GM18873 (cell line): ENCODE results near the gene TLCD5.

ENCODE experiments used
- ATAC-seq: cut with Tn5 transposase; IDR thresholded peaks from one replicate; pipeline ENCODE4 v1.9.1; 2021; ENCODE audit warnings: mild to moderate bottlenecking, moderate library complexity, moderate number of reproducible peaks; ENCODE audit not compliant: unreplicated experiment, low FRiP score

The TLCD5 gene

GRCh38 chr11:120324932-120325810 lies at the start of gene TLCD5:
TLCD5 (plus strand) TSS chr11:120325299; CDS start chr11:120327442, 2,143 bp downstream.
- no peak for ATAC-seq

- no peak for ATAC-seq
These were observed 45.6 kb upstream of the TLCD5 start for GRCh38 chr11:120279502-120279901.

DNA sequence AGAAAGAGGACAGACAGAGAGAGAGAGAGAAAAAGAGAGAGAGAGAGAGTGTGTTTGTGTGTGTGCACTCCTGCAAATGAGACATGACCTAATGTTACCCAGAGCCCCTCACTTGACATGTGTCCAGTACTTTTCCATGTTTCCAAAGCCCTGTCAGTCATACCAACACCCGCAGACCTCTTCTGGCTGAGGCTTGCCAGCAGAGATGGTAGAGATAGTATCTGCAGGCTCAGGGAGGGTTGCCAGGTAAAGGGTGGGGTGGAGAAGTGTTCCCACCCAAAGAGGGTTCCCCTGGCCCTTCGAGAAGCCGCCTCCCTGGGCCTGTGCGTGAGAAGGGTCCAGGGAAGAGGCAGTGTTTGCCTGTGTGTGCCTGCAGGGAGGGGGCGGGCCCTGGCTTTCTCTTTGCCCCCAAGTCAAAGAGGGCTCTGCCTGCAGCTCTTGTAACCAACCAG lies 44.5 kb upstream of the TLCD5 start:
- ATAC-seq: no peak

DNA sequence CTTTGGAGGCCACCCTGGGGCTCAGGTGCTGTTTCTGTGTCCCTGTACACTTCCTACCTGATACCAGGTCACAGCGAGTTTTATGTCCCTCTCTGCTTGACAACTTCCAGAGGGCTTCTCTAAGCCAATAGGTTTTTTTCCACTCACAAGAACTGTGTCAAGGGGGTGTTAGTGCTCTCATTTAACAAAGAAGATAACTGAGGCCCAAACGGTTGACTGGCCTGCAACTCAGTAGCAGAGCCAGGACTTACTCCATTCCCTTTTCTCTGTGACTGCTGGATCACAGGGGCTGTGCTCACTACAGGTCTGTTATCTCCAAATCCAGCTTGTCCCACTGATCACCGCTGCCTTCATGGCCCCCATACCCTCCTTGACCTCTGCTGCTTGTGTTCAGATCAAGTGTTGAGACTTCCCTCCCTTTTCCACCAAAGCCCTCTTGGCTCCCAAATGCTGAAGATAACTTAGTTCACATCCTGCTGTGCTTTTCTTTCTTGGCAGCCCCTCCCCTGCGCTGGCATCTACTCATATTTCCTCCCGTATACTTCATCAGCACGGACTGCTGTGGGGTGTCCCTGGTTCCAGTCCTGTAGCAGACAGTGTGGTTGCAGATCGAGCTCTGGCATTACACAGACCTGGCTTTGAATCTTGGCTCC lies 43.8 kb upstream of the TLCD5 start:
- ATAC-seq: no peak

GRCh38 chr11:120283124-120283523 lies 42.0 kb upstream of the TLCD5 start:
- no peak for ATAC-seq

DNA sequence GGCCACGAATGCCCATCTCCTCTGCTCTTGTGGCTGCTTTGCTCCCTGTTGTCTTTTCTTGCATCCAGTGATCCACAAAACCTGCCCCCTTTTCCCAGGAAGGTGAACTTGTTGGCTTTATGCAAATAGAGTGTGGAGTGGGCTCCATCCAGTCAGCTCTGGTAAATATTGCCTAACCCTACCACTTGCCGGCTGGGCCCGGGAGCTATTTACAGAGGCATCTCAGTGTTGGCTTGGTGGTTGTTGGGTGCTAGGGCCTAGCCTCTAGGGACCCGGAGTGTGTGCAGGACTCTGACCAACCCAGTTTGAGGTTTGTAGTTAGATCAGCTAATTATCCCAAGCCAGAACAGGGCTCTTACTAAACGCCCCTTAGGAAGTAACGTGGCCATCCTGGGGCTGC lies 40.8 kb upstream of the TLCD5 start:
- no peak for ATAC-seq

GRCh38 chr11:120285256-120285655 lies 39.8 kb upstream of the TLCD5 start:
- no peak for ATAC-seq

DNA sequence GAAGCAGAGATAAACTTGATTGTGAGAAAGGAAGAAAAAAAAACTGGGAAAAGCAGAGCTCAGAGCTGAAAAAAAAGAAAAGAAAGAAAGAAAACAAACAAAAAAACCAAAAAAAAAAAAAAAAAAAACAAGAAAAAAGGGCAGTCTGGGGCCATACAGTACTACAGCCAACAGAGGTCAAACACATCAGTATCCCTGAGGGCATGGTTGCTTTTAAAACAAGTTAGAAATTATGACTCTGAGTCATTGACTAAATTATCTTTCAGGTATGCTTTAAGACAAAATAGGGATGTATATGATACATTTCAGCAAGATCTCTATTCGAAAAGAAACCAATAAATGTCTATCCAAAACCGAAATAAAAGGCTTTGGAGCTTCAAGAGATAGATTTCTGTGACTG lies 37.1 kb upstream of the TLCD5 start:
- no peak for ATAC-seq

DNA sequence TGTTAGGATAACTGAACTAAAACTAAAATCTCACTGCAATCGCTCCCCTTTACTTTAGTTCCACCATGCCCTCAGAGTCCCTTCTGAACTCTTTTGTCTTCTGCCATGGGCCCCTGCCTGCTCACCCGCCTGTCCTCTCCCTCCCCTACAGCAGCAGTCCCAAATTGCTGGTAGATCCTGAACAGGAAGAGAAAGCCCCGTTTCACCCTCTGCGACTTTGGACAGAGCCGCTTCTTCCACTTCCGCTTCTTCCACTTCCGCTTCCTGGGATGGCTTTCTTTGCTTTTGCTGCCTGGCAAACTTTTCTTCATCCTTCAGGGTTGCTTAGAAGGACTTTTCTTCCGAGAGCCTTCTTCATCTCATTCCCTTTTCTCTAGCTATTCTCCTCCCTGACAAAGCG lies 35.7 kb upstream of the TLCD5 start:
- no peak for ATAC-seq

GRCh38 chr11:120290956-120291355 lies 34.1 kb upstream of the TLCD5 start:
- no peak for ATAC-seq

DNA sequence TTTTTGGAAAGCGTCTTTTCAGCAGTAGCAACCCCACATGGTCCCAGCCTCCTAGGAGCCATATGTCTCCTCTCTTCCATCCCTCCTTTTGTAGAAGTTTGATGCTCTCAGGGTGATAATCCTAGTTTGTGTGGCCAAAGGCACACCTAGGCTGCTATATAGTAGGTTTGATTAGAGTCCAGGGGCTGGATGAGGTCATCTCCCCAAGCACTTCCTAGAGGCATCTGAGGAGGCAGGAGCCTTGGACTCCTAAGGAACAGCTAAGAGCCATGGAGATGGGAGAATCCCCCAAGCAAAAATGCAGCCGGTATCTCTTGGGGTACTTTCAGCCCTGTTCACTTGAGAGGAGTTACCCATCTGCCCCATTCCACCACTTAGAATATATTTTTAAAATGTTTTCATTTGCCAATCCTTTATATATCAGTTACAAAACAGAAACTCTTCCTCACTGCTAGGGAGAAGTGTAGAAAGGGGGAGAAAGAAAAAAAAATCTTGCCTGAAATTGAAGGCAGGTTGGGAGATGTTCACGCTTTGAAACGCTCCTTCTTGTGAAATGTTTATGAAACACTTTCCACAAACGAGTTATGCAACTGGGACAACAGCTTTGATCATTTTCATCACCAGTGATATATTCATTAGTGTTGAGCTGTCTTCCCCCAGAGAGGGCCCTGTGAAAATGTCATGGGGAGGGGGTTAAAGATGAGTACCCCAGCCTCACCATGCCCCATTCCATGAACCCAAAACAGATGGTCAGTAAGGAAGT lies 31.9 kb upstream of the TLCD5 start:
- no peak for ATAC-seq

GRCh38 chr11:120294096-120294495 lies 31.0 kb upstream of the TLCD5 start:
- no peak for ATAC-seq

DNA sequence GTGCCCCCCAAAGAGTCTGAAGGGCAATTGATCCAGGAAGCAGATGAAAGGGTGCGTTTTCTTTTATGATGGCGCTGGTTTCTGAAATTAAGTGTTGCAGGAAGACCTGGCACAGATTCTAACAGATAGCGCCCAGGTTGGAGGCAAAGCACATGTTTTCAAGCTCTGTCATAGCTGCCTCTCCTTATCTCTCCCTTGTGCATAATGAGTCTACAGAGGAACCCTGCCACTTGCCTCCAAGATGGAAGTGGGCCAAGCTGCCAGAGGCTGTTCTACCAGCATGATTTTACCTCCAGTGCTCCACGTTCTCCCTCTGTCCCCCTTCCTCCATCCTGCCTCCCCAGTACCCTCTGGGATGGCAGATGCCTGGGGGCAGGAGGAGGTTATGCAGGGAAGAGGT lies 30.0 kb upstream of the TLCD5 start:
- ATAC-seq: no peak

- ATAC-seq: no peak
These were observed 28.5 kb upstream of the TLCD5 start for GRCh38 chr11:120296554-120296953.

DNA sequence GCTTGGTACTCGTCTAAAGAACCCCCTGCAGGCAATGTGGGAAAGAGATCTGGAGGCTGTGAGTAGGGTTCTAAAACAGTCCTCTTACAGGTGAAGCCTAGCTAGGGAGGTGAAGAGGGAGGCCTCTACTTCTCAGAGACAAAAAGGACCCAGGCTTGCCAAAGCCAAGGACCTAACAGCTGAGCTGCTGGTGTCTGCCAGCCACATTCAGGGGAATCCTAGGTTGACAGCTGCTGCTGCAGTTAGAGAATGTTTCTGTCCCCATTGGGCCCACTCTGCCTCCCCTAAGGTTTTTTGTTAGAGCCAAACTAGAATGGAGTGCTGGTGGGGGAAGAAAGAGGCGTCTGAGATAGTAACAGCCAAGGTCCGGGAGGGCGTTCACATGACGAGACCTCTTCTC lies 26.6 kb upstream of the TLCD5 start:
- no peak for ATAC-seq

DNA sequence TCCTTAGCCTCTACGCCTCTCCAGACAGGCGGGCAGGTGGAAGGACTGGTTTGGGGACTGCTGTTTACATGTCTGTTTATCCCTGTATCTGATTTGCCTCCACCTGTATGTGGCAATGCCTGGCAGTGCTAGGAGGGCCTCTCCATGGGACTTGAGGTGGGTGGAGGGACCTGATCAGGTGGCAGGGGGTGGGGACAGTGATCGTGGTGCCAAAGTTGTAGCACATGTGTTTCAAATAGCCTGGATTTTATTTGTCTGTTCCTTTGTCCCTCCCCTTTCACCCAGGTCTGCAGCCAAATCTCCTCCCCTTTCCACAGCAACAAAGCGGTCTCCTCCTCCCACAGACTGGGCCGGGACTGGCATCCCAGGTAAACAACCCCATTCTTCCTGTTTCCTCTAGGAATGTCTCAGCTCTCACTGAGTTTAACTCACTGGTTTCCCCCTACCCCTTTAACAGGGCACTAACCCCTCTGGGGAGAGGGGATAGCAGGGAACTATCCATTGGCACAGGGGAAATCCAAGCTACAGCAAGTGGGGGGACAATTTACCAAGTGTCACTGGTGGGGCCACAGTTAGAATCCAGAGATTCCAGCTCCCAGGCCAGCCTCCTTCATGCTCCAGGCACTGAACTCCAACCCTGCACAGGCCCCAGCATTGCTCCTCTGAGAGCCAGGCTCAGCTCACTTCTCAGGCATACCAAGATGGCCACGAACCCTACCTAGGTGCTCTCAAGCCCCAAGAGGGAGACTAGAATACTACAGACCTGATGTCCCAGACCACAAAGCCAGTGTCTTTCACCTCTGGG lies 22.9 kb upstream of the TLCD5 start:
- ATAC-seq: no peak

- peak; percentile 46 for ATAC-seq
These were observed 22.0 kb upstream of the TLCD5 start for GRCh38 chr11:120303004-120303637.

DNA sequence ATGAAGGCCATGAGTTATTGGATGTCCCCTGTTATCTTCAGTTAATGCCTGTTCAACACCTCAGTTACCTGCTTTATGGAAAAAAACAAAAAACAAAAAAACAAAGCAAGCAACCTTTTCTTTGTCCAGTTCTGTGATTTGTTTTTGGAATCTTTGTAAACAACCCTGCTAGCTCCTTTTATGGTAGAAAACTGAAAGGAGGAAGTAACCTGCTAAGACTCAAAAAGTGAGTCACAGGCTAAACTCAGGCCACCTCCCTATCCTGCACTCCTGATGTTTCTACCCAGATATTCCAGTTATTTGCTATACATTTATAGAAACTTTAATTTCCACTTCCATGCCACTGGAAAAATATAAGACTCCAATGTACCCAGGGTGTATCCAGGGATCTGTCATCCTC lies 20.6 kb upstream of the TLCD5 start:
- no peak for ATAC-seq

DNA sequence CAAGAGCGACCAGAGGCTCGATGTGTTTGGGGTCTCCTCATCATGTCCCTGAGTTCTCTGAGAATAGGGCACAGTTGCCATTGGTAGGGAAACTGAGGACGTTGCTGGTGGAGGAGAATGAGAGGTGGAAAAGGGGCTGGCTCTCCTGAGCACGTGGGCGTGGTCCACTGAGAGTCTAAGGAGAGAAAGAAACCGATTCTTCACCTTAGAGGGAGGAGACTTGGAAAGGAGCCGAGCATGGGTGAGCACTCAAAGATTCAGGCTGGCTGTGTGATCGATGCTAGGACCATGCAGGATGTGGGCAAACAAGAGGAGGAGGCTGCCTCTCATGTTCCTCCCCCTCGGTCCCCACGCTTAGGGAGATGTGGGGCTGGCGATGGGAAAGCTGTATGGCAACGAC lies 19.8 kb upstream of the TLCD5 start:
- no peak for ATAC-seq
